ENCODE results near the gene GSN.

GSN gene

GRCh38 chr9:121246821-121247561 lies 21.0 kb upstream of the GSN start:
- TF ChIP-seq, protein P1, sequence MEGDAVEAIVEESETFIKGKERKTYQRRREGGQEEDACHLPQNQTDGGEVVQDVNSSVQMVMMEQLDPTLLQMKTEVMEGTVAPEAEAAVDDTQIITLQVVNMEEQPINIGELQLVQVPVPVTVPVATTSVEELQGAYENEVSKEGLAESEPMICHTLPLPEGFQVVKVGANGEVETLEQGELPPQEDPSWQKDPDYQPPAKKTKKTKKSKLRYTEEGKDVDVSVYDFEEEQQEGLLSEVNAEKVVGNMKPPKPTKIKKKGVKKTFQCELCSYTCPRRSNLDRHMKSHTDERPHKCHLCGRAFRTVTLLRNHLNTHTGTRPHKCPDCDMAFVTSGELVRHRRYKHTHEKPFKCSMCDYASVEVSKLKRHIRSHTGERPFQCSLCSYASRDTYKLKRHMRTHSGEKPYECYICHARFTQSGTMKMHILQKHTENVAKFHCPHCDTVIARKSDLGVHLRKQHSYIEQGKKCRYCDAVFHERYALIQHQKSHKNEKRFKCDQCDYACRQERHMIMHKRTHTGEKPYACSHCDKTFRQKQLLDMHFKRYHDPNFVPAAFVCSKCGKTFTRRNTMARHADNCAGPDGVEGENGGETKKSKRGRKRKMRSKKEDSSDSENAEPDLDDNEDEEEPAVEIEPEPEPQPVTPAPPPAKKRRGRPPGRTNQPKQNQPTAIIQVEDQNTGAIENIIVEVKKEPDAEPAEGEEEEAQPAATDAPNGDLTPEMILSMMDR (IDR thresholded peaks at IDR 0.05; ENCODE audit: low read depth, low read length) = no peak
- DNase-seq (ENCODE audit: extremely low read depth, low read depth) = no peak

DNA sequence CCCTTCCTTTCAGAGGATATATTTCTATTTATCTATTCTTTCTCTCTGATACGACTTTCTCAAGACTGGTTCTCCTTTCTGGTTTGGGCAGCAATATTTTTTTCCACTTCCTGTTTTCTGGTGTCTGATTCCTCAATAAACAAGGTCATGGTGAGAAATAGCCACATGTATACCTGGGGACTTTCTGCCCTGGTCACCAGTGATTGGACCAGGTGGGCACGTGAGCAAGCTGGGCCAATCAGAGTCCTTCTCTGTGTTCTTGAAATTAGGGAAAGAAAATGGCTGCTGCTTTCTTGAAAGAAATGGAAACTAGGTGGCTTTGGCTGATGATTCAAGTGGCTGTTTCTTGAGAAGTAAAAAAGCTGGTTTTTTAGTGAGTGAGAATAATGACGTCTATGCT lies 18.4 kb upstream of the GSN start:
- DNase-seq (ENCODE audit: extremely low read depth, low read depth) = no peak

GRCh38 chr9:121252104-121252851 lies 15.7 kb upstream of the GSN start:
- TF ChIP-seq, protein P1 (IDR thresholded peaks at IDR 0.05; ENCODE audit: low read depth, low read length) = no peak
- DNase-seq (ENCODE audit: extremely low read depth, low read depth) = no peak

More for the DNA sequence above, 18.4 kb upstream of the GSN start:
- TF ChIP-seq, protein P1 (IDR thresholded peaks at IDR 0.05; ENCODE audit: low read depth, low read length) = no peak

DNA sequence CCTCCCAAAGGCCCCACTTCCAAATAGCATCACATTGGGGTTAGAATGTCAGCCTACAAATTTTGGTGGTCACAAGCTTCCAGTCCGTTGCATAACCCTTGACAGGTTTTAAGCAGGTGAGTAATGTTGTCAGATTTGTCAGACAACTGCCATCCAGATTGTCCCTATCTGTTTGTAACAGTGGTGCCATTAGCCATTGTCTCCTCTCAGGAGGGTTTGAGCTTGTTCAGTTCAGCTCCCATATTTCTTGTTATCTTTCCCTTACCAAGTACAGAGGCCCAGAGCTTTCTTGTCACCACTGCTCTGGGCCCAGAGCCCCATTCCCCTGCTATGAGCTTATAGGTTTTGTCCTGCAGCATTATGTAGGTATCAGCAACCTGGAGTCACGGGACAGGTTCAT lies 14.8 kb upstream of the GSN start:
- TF ChIP-seq, protein P1 (IDR thresholded peaks at IDR 0.05; ENCODE audit: low read depth, low read length) = no peak
- no peak for DNase-seq (ENCODE audit: extremely low read depth, low read depth)

DNA sequence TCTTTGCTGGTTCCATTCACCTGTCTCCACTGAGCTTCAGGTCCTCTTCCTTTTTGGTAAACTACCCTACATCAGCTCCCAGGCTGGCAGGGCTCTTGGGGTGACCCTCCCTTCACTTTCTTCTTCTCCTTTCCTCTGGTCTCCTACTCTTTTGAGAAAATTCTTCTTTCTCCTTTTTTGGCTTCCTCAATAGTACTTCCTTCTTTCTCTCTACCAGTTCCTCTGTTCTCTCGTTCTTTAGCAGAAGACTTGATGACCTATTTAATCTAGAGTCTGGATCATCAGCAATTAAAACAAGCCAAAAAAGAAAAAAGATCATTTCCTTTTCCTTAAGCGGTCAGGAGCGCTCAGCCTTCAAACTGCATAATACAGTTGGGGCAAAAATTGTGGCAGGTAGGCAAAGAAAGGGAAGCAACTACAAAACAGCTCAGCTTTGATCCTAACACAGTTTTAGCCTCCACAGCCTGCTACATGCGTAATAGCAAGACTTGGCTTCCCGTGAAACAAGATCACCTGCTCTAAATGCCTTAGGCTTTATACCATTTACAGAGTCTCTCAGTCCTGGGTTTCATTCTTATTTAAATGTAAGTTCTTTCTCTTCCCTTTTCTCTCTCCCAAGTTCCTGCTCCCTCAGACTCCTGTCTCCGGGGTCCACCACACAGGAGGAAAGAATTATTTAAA lies 14.0 kb upstream of the GSN start:
- TF ChIP-seq, protein P1 (IDR thresholded peaks at IDR 0.05; ENCODE audit: low read depth, low read length) = no peak
- DNase-seq (ENCODE audit: extremely low read depth, low read depth) = no peak

DNA sequence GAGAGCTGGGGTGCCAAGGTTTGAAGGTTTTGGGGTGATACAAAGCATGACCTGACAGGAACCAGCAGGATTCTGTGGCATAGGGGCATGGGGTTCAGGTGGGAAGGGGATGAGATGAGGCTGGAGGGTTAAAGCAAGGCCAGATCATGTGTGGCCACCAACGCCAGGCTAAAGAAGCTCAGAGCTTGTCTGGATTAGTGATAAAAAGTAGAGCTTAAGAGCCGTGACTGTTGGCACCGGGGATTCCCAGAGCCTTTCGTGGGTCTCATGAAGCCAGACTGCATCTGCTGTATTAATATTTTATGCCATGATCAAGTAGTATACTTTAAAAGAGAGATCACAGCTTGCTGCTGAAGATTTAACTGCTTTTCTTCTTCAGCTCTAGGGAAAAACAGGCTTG lies 8.5 kb upstream of the GSN start:
- no peak for DNase-seq (ENCODE audit: extremely low read depth, low read depth)
- TF ChIP-seq, protein P1 (IDR thresholded peaks at IDR 0.05; ENCODE audit: low read depth, low read length) = no peak

DNA sequence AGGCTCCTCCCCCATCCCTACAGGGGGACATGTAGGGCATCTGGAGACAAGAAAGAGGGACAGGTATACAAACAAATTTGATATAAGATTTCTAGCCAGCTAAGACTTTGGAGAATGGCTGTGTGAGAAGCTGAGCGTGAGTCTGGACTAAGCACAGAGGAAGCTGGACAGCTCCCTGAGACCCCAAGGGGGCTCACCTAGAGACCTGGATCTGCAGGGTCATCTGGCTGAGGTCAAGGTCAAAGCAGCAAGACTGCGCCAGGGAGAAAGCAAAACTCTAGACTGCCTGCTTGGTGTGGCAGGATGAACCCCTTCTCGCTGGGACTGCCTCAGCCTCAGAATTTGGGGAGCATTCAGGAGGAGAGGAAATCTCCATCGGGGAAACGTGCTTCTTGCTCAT lies 8.0 kb upstream of the GSN start:
- no peak for DNase-seq (ENCODE audit: extremely low read depth, low read depth)
- TF ChIP-seq, protein P1 (IDR thresholded peaks at IDR 0.05; ENCODE audit: low read depth, low read length) = no peak

Measured in AG09319 (cell line).